ENCODE results near the gene CFAP57. TPM values are rescaled to one million over a fixed set of nuclear protein-coding genes. Genes with fewer than 3 reads are reported as not detected.

The CFAP57 gene
- total RNA-seq, 1 experiment from 2014 or later: 0.23 TPM

GRCh38 chr1:43140010-43140409, 32.1 kb upstream of the CFAP57 start:
- BruUV-seq (replicated peaks): no TSS peak
- H3K4me3 ChIP-seq (ENCODE audit: low read depth, low read length): no peak overlapping the region
- Mint-ChIP-seq H3K27me3 (ENCODE audit: insufficient read depth, unreplicated experiment) (no peaks in the 10 kb centered on the region), H3K9me3 (ENCODE audit: unreplicated experiment) (no peaks in the 10 kb centered on the region), H3K36me3 (ENCODE audit: insufficient read depth, unreplicated experiment) (peaks cover 8% of the 10 kb centered on the region), H3K4me1 (ENCODE audit: low read depth, unreplicated experiment) (peaks cover 7% of the 10 kb centered on the region), H3K27ac (ENCODE audit: unreplicated experiment) (no peak overlapping the region), H3K4me3 (ENCODE audit: unreplicated experiment) (no peak overlapping the region)
- POLR2A ChIA-PET: no interaction called here
- TF ChIP-seq, protein P1, sequence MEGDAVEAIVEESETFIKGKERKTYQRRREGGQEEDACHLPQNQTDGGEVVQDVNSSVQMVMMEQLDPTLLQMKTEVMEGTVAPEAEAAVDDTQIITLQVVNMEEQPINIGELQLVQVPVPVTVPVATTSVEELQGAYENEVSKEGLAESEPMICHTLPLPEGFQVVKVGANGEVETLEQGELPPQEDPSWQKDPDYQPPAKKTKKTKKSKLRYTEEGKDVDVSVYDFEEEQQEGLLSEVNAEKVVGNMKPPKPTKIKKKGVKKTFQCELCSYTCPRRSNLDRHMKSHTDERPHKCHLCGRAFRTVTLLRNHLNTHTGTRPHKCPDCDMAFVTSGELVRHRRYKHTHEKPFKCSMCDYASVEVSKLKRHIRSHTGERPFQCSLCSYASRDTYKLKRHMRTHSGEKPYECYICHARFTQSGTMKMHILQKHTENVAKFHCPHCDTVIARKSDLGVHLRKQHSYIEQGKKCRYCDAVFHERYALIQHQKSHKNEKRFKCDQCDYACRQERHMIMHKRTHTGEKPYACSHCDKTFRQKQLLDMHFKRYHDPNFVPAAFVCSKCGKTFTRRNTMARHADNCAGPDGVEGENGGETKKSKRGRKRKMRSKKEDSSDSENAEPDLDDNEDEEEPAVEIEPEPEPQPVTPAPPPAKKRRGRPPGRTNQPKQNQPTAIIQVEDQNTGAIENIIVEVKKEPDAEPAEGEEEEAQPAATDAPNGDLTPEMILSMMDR (IDR thresholded peaks at IDR 0.05; ENCODE audit: insufficient read depth in 1 of 2, low read depth in 1 of 2, low read length in 1 of 2, severe bottlenecking in 1 of 2, unreplicated experiment in 1 of 2): no peak
- intact Hi-C loops (cut with micrococcal nuclease; ENCODE audit: unreplicated experiment): no loop called here
- CTCF ChIA-PET: no interaction called here
- H3K4me1 ChIP-seq: no peaks in the 10 kb centered on the region
- H3K36me3 ChIP-seq (ENCODE audit: control insufficient read depth, insufficient read depth, low read length): no peaks in the 10 kb centered on the region; the same call in 1 of the 2 replicates
- no peak for DNase-seq
- H3K27me3 ChIP-seq (replicated peaks; ENCODE audit: control insufficient read depth, insufficient read depth, low read length): no peaks in the 10 kb centered on the region
- peaks cover under 1% of the 10 kb centered on the region; the same call in 1 of the 2 replicates for H3K9me3 ChIP-seq

- Histone ChIP-seq H3K4me1 (no peaks in the 10 kb centered on the region), H3K4me3 (ENCODE audit: low read depth, low read length) (no peak overlapping the region), H3K27me3 (replicated peaks; ENCODE audit: control insufficient read depth, insufficient read depth, low read length) (no peaks in the 10 kb centered on the region), H3K9me3 (no peaks in the 10 kb centered on the region), H3K36me3 (ENCODE audit: control insufficient read depth, insufficient read depth, low read length) (no peaks in the 10 kb centered on the region; the same call in 1 of the 2 replicates)
- H3K9me3 Mint-ChIP-seq (ENCODE audit: unreplicated experiment): no peaks in the 10 kb centered on the region
- no peak for DNase-seq
- TF ChIP-seq, protein P1 (IDR thresholded peaks at IDR 0.05; ENCODE audit: insufficient read depth in 1 of 2, low read depth in 1 of 2, low read length in 1 of 2, severe bottlenecking in 1 of 2, unreplicated experiment in 1 of 2): no peak
- ChIA-PET CTCF (no interaction called here), POLR2A (no interaction called here)
- H3K36me3 Mint-ChIP-seq (ENCODE audit: insufficient read depth, unreplicated experiment): peaks cover 11% of the 10 kb centered on the region
- H3K4me1 Mint-ChIP-seq (ENCODE audit: low read depth, unreplicated experiment): peaks cover 7% of the 10 kb centered on the region
- no peak overlapping the region for H3K27ac Mint-ChIP-seq (ENCODE audit: unreplicated experiment)
- BruUV-seq (replicated peaks): no TSS peak
- H3K4me3 Mint-ChIP-seq (ENCODE audit: unreplicated experiment): no peak overlapping the region
- no peaks in the 10 kb centered on the region for H3K27me3 Mint-ChIP-seq (ENCODE audit: insufficient read depth, unreplicated experiment)
- intact Hi-C loops (cut with micrococcal nuclease; ENCODE audit: unreplicated experiment): no loop called here
These were observed 31.5 kb upstream of the CFAP57 start for GRCh38 chr1:43140583-43140982.

DNA sequence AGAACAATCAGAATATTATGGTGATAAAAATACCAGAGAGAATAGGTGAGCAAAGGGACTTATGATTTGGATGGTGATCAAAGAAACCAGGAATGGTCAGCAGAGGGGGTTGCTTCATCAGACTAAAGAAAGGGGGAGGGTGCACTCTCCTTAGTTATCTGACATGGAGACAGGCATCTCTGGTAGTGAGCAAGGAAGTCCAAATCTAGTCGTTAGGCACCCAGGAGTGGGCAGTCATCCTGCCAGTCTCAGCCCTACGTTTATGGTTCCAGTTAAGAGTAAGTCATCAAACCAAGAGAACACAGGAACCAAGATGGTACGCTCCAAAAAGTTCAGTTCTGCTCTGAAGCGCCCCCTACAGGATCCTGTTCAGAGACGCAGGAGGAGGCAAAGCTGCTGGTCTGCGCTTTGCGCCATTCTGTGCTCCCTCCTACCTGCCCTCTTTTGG, 28.7 kb upstream of the CFAP57 start:
- H3K4me3 ChIP-seq (ENCODE audit: low read depth, low read length): no peak overlapping the region
- H3K4me1 ChIP-seq: no peaks in the 10 kb centered on the region
- intact Hi-C loops (cut with micrococcal nuclease; ENCODE audit: unreplicated experiment): no loop called here
- peak in 1 of 2 experiments; percentile 12 for DNase-seq
- H3K36me3 ChIP-seq (ENCODE audit: control insufficient read depth, insufficient read depth, low read length): no peaks in the 10 kb centered on the region; the same call in 1 of the 2 replicates
- Mint-ChIP-seq H3K27me3 (ENCODE audit: insufficient read depth, unreplicated experiment) (no peaks in the 10 kb centered on the region), H3K27ac (ENCODE audit: unreplicated experiment) (no peak overlapping the region), H3K4me3 (ENCODE audit: unreplicated experiment) (no peak overlapping the region), H3K4me1 (ENCODE audit: low read depth, unreplicated experiment) (peaks cover 7% of the 10 kb centered on the region), H3K9me3 (ENCODE audit: unreplicated experiment) (no peaks in the 10 kb centered on the region), H3K36me3 (ENCODE audit: insufficient read depth, unreplicated experiment) (peaks cover 11% of the 10 kb centered on the region)
- CTCF ChIA-PET: no interaction called here
- no peaks in the 10 kb centered on the region for H3K27me3 ChIP-seq (replicated peaks; ENCODE audit: control insufficient read depth, insufficient read depth, low read length)
- no TSS peak for BruUV-seq (replicated peaks)
- POLR2A ChIA-PET: no interaction called here
- H3K9me3 ChIP-seq: no peaks in the 10 kb centered on the region
- TF ChIP-seq, protein P1 (IDR thresholded peaks at IDR 0.05; ENCODE audit: insufficient read depth in 1 of 2, low read depth in 1 of 2, low read length in 1 of 2, severe bottlenecking in 1 of 2, unreplicated experiment in 1 of 2): peak in 1 of 2 experiments; percentile 44
